Measurements from ENCODE around the gene C2orf81.

GRCh38 chr2:74429487-74430451, 8.3 kb upstream of the C2orf81 start:
- TF ChIP-seq CTCF (IDR thresholded peaks at IDR 0.05): no peak
- TF ChIP-seq ZFX (IDR thresholded peaks at IDR 0.05; ENCODE audit: borderline replicate concordance): no peak

Data from 22Rv1 (cell line).